ENCODE data around the gene SYT12. TPM values are rescaled to one million over a fixed set of nuclear protein-coding genes. Genes with fewer than 3 reads are reported as not detected.
"Not testable (repeated sequence)": the region's sequence is repeated elsewhere in the genome, so short reads cannot be mapped to it uniquely, and the experiment has no call there.

SYT12 gene
- total RNA-seq, 3 donors from 2014 or later (not counting 1 experiment from before 2014, with no cell fraction given): not detected

DNA sequence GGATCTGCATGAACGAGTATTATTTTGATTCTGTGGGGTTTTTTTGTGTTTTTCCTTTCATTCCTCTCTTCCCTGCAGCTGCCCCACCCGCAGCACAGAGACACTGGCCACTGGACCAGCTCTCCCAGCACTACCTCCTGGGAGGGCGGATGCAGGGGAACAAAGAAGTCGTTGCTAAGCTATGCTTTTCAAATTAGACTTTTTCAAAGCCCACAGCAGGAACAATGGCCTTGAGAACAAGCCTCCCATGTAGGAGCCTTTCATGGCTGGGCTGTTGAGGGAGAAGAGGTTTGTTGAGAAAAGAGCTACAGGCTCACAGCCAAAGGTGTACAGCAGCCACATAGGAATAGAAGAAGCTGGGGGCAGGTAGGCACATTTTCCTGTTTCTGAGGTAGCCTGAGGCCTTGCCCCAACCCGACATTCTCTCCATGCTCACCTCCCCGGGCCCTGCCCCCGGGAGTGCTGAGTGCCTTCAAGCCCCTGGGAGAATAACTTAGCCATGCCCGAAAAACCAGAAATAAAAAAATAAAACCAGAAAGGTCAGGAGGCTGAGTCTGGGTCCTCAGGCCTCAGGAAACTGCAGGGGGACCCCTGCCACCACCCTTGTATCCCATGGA, 20.5 kb upstream of the SYT12 start:
- Histone ChIP-seq H3K27ac (ENCODE audit: low read length) (no peak overlapping the region), H3K9me3 (ENCODE audit: control insufficient read depth, insufficient read depth, low read length) (no peaks in the 10 kb centered on the region), H3K4me3 (ENCODE audit: low read length) (no peak overlapping the region), H3K36me3 (ENCODE audit: control insufficient read depth, insufficient read depth, low read length) (no peaks in the 10 kb centered on the region), H3K4me1 (ENCODE audit: control insufficient read depth, insufficient read depth, low read length) (no peaks in the 10 kb centered on the region), H3K27me3 (ENCODE audit: control insufficient read depth, insufficient read depth, low read length) (no peaks in the 10 kb centered on the region)
- DNase-seq: no peak
- no peak overlapping the region for H3K4me3 Mint-ChIP-seq
- peaks cover 4 to 7% of the 10 kb centered on the region in 2 donors for H3K27me3 Mint-ChIP-seq (ENCODE audit: low read depth in 2 of 2)
- H3K27ac Mint-ChIP-seq: no peak overlapping the region
- no peaks in the 10 kb centered on the region for H3K9me3 Mint-ChIP-seq
- ATAC-seq: no peak
- H3K4me1 Mint-ChIP-seq: peaks cover 0 to 5% of the 10 kb centered on the region in 2 donors
- 75% methylated on average over 7 of the region's 8 CpGs for WGBS (ENCODE audit: insufficient coverage)
- no peaks in the 10 kb centered on the region for H3K36me3 Mint-ChIP-seq
- intact Hi-C loops (cut with micrococcal nuclease): no loop called here
- TF ChIP-seq, protein P1, sequence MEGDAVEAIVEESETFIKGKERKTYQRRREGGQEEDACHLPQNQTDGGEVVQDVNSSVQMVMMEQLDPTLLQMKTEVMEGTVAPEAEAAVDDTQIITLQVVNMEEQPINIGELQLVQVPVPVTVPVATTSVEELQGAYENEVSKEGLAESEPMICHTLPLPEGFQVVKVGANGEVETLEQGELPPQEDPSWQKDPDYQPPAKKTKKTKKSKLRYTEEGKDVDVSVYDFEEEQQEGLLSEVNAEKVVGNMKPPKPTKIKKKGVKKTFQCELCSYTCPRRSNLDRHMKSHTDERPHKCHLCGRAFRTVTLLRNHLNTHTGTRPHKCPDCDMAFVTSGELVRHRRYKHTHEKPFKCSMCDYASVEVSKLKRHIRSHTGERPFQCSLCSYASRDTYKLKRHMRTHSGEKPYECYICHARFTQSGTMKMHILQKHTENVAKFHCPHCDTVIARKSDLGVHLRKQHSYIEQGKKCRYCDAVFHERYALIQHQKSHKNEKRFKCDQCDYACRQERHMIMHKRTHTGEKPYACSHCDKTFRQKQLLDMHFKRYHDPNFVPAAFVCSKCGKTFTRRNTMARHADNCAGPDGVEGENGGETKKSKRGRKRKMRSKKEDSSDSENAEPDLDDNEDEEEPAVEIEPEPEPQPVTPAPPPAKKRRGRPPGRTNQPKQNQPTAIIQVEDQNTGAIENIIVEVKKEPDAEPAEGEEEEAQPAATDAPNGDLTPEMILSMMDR (IDR thresholded peaks at IDR 0.05): no peak

DNA sequence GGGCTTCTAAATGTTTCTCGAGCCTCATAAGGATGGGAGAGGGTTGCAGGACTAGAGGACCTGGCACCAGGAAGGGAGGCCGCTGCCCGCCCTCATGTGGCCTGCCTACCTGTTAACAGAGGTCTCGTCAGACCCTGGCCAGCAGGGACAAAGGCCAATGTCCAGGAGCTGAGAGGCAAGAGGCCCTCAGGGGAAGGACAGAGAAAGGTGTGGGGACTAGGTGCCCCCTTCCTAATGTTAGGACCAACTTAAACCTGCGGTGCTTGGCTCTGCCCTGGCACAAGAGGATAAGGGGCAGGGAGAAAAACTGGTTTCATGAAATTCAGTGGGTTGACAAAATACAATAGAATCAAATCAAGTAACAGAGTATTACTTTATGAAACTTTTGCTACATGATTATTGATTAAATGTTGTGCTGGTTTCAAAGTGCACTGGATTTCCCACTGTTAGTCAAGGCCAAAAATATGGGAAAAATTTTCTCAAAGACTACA, 20.0 kb upstream of the SYT12 start:
- H3K9me3 Mint-ChIP-seq: no peaks in the 10 kb centered on the region
- Histone ChIP-seq H3K27me3 (ENCODE audit: control insufficient read depth, insufficient read depth, low read length) (no peaks in the 10 kb centered on the region), H3K4me3 (ENCODE audit: low read length) (no peak overlapping the region), H3K27ac (ENCODE audit: low read length) (no peak overlapping the region), H3K4me1 (ENCODE audit: control insufficient read depth, insufficient read depth, low read length) (no peaks in the 10 kb centered on the region), H3K36me3 (ENCODE audit: control insufficient read depth, insufficient read depth, low read length) (no peaks in the 10 kb centered on the region), H3K9me3 (ENCODE audit: control insufficient read depth, insufficient read depth, low read length) (no peaks in the 10 kb centered on the region)
- TF ChIP-seq, protein P1 (IDR thresholded peaks at IDR 0.05): no peak
- H3K4me3 Mint-ChIP-seq: no peak overlapping the region
- DNase-seq (no peak), ATAC-seq (no peak)
- peaks cover 4 to 7% of the 10 kb centered on the region in 2 donors for H3K27me3 Mint-ChIP-seq (ENCODE audit: low read depth in 2 of 2)
- no peaks in the 10 kb centered on the region for H3K36me3 Mint-ChIP-seq
- intact Hi-C loops (cut with micrococcal nuclease): no loop called here
- peaks cover 0 to 5% of the 10 kb centered on the region in 2 donors for H3K4me1 Mint-ChIP-seq
- WGBS (ENCODE audit: insufficient coverage): 99% methylated on average over 5 of the region's 5 CpGs
- no peak overlapping the region for H3K27ac Mint-ChIP-seq

DNA sequence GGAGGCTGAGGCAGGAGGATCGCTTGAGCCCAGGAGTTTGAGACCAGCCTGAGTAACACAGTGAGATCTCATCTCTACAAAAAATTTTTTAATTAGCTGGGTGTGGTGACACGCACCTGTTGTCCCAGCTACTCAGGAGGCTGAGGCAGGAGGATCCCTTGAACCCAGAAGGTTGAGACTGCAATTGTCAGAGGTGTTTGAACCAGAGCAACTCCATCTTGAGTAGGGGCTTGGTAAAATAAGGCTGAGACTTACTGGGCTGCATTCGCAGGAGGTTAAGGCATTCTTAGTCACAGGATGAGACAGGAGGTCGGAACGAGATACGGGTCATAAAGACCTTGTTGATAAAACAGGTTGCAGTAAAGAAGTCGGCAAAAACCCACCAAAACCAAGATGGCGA, 17.7 kb upstream of the SYT12 start:
- peaks cover 4 to 14% of the 10 kb centered on the region in 2 donors for H3K27me3 Mint-ChIP-seq (ENCODE audit: low read depth in 2 of 2)
- H3K4me1 Mint-ChIP-seq; H3K4me3 ChIP-seq (ENCODE audit: low read length); ATAC-seq; H3K4me1 ChIP-seq (ENCODE audit: control insufficient read depth, insufficient read depth, low read length); H3K27me3 ChIP-seq (ENCODE audit: control insufficient read depth, insufficient read depth, low read length); H3K27ac Mint-ChIP-seq; H3K27ac ChIP-seq (ENCODE audit: low read length); H3K36me3 ChIP-seq (ENCODE audit: control insufficient read depth, insufficient read depth, low read length); intact Hi-C loops (cut with micrococcal nuclease); H3K9me3 ChIP-seq (ENCODE audit: control insufficient read depth, insufficient read depth, low read length); H3K9me3 Mint-ChIP-seq; H3K36me3 Mint-ChIP-seq; H3K4me3 Mint-ChIP-seq; DNase-seq: not testable (repeated sequence)
- 94% methylated on average over 8 of the region's 8 CpGs for WGBS (ENCODE audit: insufficient coverage)

DNA sequence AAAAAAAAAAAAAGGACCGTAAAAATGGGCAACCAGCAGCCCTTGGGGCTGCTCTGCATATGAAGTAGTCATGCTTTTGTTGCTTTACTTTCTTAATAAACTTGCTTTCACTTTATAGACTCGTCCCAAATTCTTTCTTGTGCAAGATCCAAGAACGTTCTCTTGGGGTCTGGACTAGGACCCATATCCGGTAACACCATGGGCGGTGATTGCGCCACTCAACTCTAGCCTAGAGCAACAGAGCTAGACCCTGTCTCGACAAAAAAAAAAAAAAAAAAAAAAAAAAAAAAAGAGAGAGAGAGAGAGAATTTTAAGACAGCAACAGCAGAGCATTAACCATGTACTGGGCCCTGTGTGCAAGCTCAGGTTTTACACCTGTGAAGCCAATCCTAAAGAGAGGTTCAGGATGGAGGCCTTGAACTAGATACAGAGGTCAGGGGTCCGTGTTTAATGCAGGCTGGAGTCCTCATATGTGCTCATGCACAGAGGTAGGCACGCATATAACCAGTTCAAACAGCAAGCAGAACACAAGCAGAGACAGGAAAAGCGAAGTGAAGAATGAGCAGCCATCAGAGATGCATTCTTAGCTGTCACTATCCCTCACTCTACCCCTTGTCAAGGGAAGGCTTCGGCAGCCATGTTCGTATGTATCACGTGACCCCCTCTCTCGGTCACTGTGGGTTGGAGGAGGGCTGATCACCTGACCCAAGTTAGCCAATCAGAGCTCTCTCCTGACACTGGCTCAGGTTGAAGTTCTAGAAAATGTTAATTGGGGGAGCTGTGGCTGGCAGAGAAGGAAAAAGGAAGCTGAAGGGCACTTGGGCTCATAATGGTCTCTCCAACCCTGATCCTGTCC, 16.7 kb upstream of the SYT12 start:
- Mint-ChIP-seq H3K27ac (no peak overlapping the region), H3K9me3 (no peaks in the 10 kb centered on the region), H3K27me3 (ENCODE audit: low read depth in 2 of 2) (peaks cover 4 to 14% of the 10 kb centered on the region in 2 donors), H3K4me3 (no peak overlapping the region), H3K36me3 (no peaks in the 10 kb centered on the region), H3K4me1 (peaks cover 0 to 5% of the 10 kb centered on the region in 2 donors)
- Histone ChIP-seq H3K27me3 (ENCODE audit: control insufficient read depth, insufficient read depth, low read length) (no peaks in the 10 kb centered on the region), H3K27ac (ENCODE audit: low read length) (no peak overlapping the region), H3K9me3 (ENCODE audit: control insufficient read depth, insufficient read depth, low read length) (no peaks in the 10 kb centered on the region), H3K4me1 (ENCODE audit: control insufficient read depth, insufficient read depth, low read length) (no peaks in the 10 kb centered on the region), H3K4me3 (ENCODE audit: low read length) (no peak overlapping the region), H3K36me3 (ENCODE audit: control insufficient read depth, insufficient read depth, low read length) (no peaks in the 10 kb centered on the region)
- WGBS (ENCODE audit: insufficient coverage): 85% methylated on average over 13 of the region's 14 CpGs
- ATAC-seq: peak in 1 of 3 donors; percentile 37
- DNase-seq: peak in 1 of 2 donors; percentile 45
- intact Hi-C loops (cut with micrococcal nuclease): no loop called here
- TF ChIP-seq, protein P1 (IDR thresholded peaks at IDR 0.05): no peak
